ENCODE results near the gene PDE3A. TPM values are rescaled to one million over a fixed set of nuclear protein-coding genes. Genes with fewer than 3 reads are reported as not detected.
A peak's percentile ranks its signal among the peaks of the same experiment; 100 is the strongest.
"Not testable (repeated sequence)": the region's sequence is repeated elsewhere in the genome, so short reads cannot be mapped to it uniquely, and the experiment has no call there.

The PDE3A gene
- total RNA-seq, 1 donor from 2014 or later = 14.4 TPM

DNA sequence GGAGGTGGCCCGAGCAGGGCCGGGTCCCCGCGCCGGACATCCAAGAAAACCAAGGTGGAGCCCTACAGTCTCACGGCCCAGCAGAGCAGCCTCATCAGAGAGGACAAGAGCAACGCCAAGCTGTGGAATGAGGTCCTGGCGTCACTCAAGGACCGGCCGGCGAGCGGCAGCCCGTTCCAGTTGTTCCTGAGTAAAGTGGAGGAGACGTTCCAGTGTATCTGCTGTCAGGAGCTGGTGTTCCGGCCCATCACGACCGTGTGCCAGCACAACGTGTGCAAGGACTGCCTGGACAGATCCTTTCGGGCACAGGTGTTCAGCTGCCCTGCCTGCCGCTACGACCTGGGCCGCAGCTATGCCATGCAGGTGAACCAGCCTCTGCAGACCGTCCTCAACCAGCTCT is 184.2 kb downstream of the PDE3A start:
- not testable (repeated sequence) for DNase-seq

DNA sequence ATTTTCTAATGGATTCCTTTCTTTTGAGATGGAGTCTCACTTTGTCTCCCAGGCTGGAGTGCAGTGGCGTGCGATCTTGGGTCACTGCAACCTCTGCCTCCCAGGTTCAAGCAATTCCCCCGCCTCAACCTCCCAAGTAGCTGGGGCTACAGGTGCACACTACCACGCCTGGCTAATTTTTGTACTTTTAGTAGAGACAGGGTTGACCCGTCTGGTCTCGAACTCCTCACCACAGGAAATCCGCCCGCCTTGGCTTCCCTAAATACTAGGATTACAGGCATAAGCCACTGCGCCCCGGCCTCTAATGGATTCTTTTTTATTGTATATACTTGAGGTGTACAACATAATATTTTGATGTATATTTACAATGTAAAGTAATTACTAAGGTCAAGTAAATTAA is 186.7 kb downstream of the PDE3A start:
- DNase-seq = no peak

DNA sequence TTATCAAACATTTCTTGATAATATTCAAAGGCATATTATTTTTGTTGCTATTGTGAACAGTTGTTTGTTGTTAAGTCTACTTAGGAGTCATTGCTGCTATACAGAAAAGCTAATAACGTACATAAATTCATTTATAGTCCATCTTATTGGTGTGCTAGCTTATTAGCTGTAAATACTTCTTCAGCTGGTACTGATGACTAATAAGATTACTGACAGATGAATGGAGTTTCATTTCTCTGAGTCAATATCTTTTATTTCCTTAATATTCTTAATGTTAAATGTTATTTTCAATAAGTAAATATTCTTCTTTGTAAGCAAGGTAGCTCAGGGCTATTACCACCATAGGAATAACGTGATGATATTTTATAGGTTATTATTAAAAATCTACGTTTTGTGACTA is 187.4 kb downstream of the PDE3A start:
- no peak for DNase-seq

DNA sequence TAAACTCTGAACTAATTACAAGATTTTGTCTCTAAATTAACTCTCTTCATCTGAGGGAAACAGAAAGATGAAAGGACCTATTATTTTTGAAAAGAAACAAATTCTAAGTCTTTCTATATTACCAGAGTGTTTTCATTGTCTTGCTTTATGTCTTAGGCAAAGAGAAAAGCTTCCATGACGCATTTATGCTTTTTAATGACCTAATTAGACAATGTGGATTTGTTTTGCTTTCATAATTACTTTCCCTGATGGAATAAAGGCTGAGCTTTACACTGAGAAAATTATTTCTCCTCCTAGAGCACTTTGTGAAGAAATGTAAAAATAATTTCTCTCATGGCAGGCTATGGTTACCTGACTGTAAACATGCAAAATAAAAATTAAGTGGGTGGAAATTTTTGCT is 188.8 kb downstream of the PDE3A start:
- DNase-seq = no peak

DNA sequence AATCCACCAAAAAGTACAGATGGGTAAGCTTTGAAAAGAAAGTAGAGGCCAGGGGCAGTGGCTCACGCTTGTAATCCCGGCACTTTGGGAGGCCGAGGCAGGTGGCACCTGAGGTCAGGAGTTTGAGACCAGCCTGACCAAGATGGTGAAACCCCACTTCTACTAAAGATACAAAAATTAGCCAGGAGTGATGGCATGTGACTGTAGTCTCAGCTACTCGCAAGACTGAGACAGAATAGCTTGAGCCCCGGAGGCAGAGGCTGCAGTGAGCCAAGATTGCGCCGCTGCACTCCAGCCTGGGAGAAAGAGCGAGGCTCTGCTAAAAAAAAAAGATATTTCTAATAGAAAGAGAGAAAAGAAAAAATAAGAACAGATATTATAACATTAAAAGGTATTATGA is 192.6 kb downstream of the PDE3A start:
- no peak for DNase-seq

DNA sequence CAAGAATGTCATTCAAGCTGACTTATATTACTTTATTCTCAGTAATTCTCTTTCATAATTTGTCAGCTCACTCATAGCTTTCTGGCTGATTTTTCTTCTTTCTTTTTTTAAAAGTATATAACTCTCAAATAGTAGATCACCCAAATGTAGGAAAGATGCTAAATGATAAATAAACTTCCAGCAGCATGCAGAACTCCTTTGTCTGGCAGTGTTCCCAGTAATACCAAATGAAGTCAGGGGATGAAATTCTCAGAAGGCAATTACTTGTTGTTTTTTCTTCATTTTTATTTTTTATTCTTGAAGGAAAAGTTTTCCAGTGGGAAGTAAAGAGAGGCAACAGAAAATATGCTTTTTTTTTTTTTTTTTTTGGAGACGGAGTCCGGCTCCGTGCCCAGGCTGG is 193.5 kb downstream of the PDE3A start:
- DNase-seq = no peak

DNA sequence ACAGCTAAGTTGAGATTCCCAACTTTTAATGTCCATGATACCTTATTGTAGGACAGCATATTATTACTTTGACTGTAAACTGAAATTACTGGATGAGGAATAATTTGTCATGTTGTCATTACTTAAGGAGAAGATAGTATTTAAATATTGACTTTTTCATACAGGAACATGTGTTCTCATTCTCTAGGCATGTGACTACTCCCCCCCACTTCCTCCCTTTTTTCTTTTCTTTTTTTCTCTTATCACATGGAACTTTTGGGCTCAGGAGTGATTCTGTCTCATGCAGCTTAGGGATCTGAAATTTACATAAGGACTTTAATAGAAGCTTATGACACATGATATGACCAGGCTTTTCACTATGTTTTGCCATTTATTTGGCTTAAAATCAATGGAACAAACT is 199.1 kb downstream of the PDE3A start:
- DNase-seq = no peak

DNA sequence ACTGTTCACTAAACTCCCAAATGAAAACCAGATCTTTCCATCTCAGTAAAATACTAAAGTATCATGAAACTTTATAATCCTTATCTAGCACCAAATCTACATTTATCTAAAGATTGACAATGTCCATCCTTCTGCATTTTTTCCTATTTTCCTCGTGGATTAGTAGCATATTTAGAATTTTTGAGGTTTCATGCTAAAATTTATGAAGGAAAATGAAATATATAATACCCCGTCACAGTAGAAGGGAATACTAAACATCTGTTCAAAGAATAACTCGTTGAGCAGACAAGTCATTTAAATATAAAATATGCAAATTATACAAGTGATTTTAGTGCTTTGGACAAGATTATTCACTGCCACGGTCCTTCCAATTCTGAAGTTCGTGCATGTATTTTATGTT is 204.1 kb downstream of the PDE3A start:
- no peak for DNase-seq

DNA sequence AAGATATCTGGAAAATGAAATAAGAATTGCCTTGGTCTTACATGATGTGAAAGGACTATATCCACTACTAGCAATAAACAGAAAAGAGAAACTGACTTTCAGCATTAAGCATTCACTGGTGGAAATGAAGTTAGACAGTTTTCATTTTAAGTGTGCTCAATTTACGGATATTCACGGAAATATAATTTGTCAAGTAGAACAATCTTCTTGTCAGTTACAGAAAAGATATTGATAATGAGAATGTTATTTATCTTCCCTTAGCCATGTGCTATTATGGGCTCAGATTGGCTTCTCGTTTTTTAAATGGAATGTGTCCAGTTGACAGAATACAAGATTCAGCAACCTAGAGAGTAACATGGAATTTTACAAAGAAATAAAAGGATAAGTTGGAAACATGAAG is 208.2 kb downstream of the PDE3A start:
- DNase-seq = no peak

DNA sequence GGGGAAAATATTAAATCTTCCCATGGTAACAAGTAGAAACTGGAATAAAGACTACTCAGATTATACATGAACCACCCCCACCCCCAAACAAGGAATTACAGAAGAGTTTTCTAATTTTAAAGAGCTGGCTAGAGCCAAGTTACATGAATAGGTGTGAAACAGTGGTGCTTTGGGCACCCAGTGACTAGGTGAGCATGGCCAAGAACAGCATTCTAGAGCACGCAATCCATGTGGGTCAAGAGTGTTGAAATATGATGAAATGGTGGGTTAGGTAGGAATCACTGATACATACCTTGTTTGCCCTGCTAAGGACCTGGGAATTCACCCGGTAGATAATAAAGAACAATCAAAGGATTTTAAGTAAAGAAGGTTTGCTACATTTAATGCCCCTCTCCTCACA is 208.7 kb downstream of the PDE3A start:
- DNase-seq = no peak

DNA sequence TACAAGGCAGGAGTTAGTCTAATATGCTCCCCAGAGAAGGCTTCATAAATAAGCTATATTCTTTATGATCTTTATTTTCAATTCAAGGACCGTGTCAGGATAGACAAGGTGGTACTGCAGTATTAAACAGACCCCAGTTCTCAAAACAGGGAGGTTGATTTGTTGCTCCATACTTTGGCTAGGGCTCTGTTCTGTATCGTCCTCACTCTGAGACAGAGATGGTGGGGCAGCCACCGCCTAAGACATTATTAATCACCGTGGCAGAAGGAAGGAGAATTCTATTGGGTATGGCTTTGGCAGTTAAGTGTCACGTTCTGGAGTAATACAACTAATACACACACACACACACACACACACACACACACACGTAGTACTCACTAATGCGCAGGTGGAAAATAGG is 209.8 kb downstream of the PDE3A start:
- DNase-seq = no peak

DNA sequence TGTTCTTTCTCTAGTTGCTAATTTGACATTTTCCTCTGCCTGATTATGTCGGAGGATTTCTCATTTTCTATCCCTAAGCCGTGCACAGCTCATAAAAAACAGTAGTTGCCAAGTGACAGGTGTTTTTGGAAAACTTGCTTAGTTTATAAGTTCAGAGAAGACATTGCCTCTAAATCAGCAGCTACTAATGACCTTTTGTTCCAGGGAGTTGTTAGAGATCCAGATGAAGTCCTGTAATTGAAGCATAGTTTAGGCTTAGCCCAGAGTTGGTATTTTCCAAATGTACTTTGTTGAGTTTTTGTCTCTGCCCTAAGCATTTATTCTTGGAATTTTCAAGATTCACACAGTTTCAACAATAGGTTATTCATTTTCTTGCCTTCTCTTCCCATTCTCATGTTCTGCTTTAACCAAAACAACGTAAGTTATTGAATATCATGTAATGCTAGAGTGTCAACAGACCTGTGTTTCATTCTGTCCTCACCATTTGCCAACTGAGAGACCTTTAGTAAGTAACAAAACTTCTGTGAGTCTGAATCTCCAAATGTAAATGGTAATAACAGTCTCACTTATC is 216.8 kb downstream of the PDE3A start:
- no peak for DNase-seq

DNA sequence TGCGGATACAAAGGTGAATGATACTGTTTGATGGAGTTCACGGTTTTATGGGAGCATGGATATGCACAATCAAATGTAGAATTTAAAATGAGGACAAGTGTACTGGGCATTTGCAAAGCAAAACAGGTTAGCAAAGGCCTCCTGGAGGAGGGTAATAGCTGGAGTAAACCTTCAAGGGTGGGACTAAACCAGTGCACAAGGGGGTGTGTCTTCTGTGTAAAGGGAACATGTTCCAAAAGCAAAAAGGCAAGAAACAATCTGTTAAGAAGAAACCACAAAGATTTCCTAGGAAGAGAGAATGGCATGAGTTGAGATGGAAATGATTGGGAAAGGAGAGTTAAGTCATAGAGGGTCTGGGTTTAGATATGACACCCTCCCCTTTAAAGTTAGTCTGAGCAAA is 217.6 kb downstream of the PDE3A start:
- DNase-seq = no peak

DNA sequence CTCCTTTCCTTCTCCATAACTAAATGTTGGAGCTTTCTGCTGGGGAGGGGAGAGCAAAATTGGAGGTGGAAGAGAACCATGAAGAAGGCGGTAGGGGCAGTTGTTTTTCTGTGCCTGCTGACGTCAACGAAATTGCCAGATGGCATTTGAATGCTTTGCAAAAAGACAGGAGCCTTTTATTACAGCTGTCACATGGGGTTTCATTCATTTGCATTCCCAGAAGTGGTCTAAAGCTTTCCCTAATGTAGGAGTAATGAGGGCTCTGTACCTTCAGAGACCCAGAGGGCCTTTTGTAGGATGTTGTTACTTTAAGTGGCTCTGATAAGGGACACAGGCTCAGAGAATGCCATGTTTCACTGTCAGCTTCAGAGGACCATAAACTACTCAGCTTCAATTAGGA is 219.7 kb downstream of the PDE3A start:
- DNase-seq = peak; percentile 16

DNA sequence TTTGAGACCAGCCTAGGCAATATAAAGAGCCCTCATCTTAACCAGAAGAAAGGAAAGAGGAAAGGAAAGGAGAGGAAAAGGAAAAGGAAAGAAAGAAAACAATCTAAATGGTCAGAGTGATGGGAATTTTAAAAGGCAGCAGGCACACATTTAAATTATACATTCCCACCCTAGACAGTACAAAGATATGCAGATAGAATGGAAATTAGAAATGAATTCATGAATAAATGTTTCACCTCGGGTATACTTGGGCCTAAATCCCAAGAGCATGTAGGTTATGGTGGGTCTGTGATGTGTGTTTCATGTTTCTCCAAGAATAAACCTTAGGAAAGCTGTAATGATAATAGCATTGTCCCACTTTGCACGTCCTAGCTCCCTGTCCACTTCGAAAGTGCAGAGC is 222.2 kb downstream of the PDE3A start:
- no peak for DNase-seq

DNA sequence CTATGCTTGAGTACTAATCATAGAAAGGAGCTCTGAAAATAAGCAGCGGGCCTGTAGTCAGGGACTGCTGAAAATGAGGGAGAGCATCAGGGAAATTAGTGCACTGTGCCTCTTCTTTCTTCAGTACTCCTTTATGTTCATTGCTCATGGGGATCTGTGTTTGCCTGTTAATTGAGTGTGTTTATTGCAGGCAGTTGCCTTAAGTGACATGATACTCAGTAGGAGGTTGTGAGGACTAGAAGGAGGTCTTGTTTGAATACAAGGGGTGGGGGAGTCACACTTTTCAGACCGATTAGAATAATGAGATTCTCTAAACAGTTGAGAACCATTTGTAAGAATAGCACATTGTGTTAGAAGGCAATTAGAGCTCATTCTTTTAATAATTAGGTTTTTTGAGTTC is 224.2 kb downstream of the PDE3A start:
- no peak for DNase-seq

DNA sequence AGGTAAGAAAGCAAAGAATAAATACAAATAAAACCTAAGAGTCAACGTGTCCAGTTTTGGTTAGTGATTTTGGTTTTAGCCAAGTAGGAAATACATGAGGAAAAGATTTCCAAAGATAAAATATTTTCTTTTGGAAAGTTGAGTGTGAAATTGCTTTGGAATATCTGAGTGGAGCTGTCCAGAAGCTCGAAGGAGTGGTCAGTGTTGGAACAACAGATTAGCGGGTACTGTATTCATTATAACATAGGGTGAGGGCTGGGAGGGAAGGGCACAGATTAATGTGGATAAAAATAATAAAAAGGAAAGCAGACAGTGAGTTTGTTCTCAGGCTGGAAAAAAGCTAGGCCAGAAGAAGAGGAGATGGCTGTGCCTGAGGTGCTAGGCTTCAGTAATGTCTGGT is 225.3 kb downstream of the PDE3A start:
- DNase-seq = no peak

DNA sequence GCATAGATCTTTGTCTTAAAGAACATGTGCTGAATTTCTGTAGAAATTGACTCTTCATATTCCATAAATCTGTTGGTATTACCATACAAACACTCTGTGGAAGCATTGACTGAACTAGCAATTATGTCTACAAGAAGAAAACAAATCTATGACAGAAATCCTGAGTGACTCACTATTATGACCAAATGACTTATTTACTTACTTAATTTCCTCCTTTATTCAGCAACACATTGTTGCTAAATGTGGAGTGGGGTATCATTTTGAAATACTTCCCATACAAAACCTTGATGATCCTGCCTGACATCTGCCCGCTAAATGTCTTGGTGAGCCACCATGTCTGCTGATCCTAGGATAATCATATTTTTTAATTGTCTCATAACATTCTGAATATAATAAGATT is 227.7 kb downstream of the PDE3A start:
- DNase-seq = no peak

DNA sequence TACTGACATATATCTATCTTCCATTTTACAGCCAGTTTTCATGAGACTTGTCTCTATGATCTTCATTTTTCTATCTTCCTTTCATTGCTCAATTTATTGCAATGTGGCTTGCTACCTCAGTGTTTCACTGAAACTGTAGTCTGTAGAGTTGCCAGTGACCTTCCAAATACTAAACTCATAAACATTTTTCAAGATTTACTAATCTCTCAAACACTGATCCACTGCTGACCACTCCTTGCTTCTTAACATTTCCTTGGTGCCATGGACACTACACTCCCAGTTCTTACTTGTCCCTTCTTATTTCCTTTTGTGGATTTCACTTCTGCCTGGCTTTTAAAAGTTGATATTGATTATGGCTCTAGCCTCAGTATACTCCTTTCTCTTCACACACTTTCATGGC is 231.4 kb downstream of the PDE3A start:
- no peak for DNase-seq

DNA sequence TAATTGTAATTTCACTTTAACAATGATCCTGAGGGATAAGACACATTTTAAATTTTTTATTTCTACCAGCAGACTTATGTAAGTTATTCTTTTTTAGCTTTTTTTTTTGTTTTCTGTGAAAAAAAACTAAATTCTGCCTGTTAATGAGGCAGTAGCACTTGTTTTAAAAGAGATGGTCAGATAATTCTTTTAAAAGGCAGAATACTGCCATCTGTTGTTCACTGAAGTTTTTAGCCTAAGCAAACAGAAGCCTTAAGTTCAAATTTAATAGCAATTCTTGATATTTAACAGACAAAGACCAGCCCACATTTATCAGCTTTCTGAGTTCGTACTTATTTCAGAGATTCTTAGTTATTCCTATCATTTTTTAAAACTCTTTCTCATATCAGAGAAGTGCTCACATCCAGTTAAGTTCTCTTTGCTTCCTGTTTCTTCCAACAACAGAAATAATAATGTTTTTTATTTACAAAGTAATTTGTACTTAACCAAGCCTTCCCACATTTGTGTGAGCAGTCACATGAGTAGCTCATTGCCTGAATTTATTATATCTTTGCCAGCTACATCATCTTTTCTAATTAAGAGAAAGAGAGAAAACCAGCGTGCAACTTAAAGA is 233.4 kb downstream of the PDE3A start:
- DNase-seq = peak; percentile 26

DNA sequence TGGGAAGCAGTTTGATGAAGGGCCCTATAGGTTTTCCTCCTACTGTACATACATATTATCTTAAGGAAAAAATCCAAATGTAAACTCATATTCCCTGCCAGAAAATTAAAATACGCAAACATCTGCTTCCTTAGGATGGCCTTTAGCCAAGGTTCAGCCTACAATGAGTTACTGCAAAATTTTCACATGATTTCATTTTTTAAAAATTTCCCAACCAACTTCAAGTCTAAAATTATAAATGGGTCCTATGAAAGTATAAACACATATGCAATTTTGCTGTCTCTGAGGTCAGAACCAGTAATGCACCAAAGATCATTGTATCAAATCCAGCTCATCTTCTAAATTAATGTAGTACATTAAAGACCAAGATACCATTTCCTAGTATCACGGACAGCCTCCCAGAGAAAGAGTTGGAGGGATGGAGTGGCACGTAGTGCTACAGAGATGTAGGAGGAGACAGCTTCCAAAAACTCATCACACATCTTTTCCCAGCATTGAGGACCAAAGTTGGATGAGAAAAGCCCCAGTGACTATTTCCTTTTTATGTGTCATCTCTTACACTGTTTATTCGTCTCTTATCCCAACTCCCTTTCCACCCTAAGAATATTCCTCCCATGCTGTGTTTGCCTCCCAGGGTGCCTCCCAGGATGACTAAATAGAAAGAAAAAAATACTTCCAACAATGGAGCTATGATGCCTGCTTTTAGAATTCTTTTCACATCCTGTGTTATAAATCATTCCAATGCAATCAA is 234.5 kb downstream of the PDE3A start:
- DNase-seq = peak; percentile 35

DNA sequence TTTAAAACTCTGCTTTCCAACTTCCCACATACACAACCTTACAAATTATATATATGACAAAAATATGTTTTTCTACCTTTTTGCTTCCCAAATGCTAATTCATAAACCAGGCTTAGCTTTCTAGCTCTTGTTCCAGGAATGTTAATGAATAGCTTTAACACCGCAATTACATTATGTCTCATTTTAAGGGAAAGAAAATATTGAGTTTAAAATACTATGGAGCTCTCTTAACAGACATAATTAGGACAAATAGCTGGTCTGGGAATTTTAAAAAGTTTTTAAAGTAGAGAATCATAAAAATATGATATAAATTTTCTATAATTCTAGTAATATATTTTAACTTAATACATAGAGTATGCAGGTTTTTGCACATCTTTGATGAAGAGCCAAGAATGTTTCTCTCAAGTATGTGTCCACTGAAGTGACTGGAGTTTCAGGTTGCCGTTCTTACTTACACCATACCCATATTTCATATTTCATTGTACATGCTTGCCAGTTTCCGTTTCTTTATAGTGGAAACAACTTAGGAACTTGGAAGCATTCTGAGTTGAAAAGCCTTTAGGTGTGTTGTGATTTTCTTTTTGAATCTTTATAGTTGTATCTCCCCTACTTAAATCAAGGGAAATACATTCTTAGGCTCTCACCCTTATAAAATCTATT is 236.2 kb downstream of the PDE3A start:
- no peak for DNase-seq

DNA sequence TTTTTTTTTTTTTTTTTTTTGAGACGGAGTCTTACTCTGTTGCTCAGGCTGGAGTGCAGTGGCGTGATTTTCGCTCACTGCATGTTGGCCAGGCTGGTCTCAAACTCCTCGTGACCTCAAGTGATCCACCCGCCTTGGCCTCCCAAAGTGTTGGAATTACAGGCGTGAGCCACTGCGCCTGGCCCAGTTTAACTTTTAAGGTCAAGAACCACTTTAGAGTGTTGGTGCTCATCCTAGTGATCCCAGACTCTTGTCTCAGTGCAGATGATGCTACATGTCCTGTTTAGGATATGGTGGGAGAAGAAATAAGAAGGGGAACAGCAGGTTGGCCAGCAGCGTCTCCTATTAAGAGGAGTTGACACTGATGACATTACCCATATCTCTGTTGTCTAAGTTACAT is 246.7 kb downstream of the PDE3A start:
- not testable (repeated sequence) for DNase-seq

DNA sequence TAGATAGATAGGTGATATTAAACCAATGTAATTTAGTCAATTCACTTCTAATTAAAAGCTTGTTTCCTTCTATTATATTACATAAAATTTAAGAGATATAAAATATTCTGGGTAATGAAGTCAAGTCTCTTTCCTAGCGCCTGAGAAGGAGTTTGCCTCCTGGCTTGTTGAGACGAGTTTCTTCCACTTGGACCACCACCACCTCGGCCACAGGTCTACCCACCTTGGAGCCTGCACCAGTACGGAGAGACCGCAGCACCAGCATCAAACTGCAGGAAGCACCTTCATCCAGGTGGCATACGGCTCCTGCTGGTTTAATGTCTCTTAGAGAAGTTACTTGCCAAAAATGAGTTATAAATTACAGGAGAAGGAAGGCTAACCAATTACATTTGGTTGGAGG is 247.8 kb downstream of the PDE3A start:
- DNase-seq = no peak

Measured in skin of body (tissue), 2 donors.